Natural killer cell (primary cell): ENCODE results near the gene MTMR4. TPM values are rescaled to one million over a fixed set of nuclear protein-coding genes. Genes with fewer than 3 reads are reported as not detected.

ENCODE experiments used
- ATAC-seq, 3 donors: fragments of 150-1000 bp in 2 of 3; fragments of 200-7000 bp in 1 of 3; cut with Tn5 transposase; 1 replicate in 1 of 3; 2 replicates in 2 of 3; pipeline ENCODE4 v1.10.0; 2021; ENCODE audit warnings: mild to moderate bottlenecking in 2 of 3, moderate library complexity in 2 of 3
- DNase-seq, 2 donors: peaks; one replicate each; pipeline versions ENCODE4 v3.0.0 to v3.0.0-alpha.2; 2013 to 2021; ENCODE audit warnings: mixed read lengths in 1 of 2
- H3K27ac ChIP-seq: one replicate; pipeline ENCODE4 v1.5.1; 2013; ENCODE audit warnings: mild to moderate bottlenecking, low read length
- H3K27me3 ChIP-seq: one replicate; pipeline ENCODE4 v1.6.1; 2013; ENCODE audit warnings: low read length; ENCODE audit not compliant: control insufficient read depth, insufficient read depth
- H3K36me3 ChIP-seq: one replicate; pipeline ENCODE4 v1.6.1; 2013; ENCODE audit warnings: low read length; ENCODE audit not compliant: control insufficient read depth, insufficient read depth
- H3K4me1 ChIP-seq: one replicate; pipeline ENCODE4 v1.6.1; 2013; ENCODE audit warnings: low read length; ENCODE audit not compliant: control insufficient read depth, insufficient read depth
- H3K4me3 ChIP-seq: one replicate; pipeline ENCODE4 v1.5.1; 2013; ENCODE audit warnings: low read length
- H3K9me3 ChIP-seq: one replicate; pipeline ENCODE4 v1.6.1; 2013; ENCODE audit warnings: low read length; ENCODE audit not compliant: control insufficient read depth, insufficient read depth
- H3K27ac Mint-ChIP-seq, 2 donors: one replicate each; pipeline ENCODE4 v1.8.0; 2022; ENCODE audit warnings: mild to moderate bottlenecking in 2 of 2, mixed read lengths in 2 of 2, moderate library complexity in 1 of 2
- H3K27me3 Mint-ChIP-seq, 2 donors: one replicate each; pipeline ENCODE4 v1.8.0; 2022; ENCODE audit warnings: low read depth in 2 of 2, mixed read lengths in 2 of 2
- H3K36me3 Mint-ChIP-seq: one replicate; pipeline ENCODE4 v1.8.0; 2022; ENCODE audit warnings: mixed read lengths
- H3K4me1 Mint-ChIP-seq, 2 donors: one replicate each; pipeline ENCODE4 v1.8.0; 2022; ENCODE audit warnings: mixed read lengths in 2 of 2
- H3K4me3 Mint-ChIP-seq: one replicate; pipeline ENCODE4 v1.8.0; 2022; ENCODE audit warnings: mild to moderate bottlenecking, moderate library complexity, mixed read lengths
- H3K9me3 Mint-ChIP-seq, 2 donors: one replicate each; pipeline ENCODE4 v1.8.0; 2022; ENCODE audit warnings: mixed read lengths in 2 of 2
- WGBS: methylation state at CpG from one replicate; pipeline ENCODE4 v1.1.7; 2013; ENCODE audit warnings: missing lambda C conversion rate; ENCODE audit not compliant: insufficient coverage; 5-methylcytosine and 5-hydroxymethylcytosine counted together
- intact Hi-C: fragments of 100-400 bp; cut with micrococcal nuclease; formaldehyde crosslinking; loops from one replicate; pipeline ENCODE4 v1.14.2; 2022
- total RNA-seq, 4 donors: library from RNA; stranded (reverse); fragments of 120-200 nt in 1 of 4; gene quantifications; one replicate each; pipeline versions ENCODE4 v1.2.3 to v1.2.4, GENCODE V29; 2013 to 2022
- TF ChIP-seq, protein P1 (sequence below): fragments of 200-600 bp; IDR thresholded peaks from one replicate; pipeline ENCODE4 v1.8.0; 2022; ENCODE audit warnings: antibody characterized with exemption

MTMR4 gene
- total RNA-seq, 3 donors from 2014 or later (not counting 1 experiment from before 2014, with no cell fraction given): 28.4 to 43.4 (median 39.7) TPM

DNA sequence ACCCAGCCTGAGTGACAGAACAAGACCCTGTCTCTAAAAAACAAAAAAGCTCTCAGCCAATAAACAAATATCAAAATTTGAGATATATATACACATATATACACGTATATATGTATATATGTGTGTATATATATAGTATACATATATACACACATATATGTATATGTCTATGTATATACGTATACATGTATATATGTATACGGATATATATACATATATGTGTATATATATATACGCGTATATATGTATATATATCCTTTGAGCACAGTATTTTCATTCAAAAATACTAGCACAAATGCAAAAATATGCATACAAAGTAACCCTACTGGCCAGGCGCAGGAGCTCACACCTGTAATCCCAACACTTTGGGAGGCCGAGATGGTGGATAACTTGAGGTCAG is 13.0 kb downstream of the MTMR4 start:
- Mint-ChIP-seq H3K36me3 (peaks cover 6% of the 10 kb centered on the region), H3K4me3 (no peak overlapping the region)
- DNase-seq: no peak

DNA sequence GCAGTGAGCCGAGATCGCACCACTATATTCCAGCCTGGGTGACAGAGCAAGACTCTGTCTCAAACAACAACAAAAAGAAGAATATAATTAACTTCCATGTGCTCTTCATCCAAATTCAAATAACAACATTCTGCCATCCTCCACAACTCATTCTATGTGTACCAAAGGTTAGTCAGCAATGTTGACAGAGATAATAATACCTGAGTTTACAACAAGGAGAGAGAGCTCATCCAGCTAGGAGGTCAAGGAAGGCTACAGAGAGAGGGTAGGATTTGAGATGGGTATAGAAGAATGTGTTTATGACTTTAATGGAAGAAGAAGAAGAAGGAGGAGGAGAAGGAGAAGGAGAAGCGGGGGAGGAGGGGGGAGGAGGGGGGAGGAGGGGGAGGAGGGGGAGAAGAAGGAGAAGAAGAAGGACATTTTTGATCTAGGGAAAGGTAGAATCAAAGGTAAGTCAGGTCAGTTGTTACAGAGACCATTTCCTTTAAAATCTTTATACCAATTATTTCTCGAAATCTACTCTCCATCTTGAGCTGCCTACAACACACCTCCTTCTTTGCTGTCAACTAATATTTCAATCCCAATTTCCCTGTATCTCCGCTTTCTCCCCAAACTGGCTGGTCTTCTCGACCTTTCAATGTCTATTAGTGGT is 16.1 kb downstream of the MTMR4 start:
- intact Hi-C loops: no loop called here
- H3K9me3 ChIP-seq: no peaks in the 10 kb centered on the region
- Mint-ChIP-seq H3K4me3 (no peak overlapping the region), H3K36me3 (peaks cover 8% of the 10 kb centered on the region), H3K27me3 (no peaks in the 10 kb centered on the region), H3K4me1 (peaks cover 0 to 4% of the 10 kb centered on the region in 2 donors), H3K27ac (no peak overlapping the region), H3K9me3 (no peaks in the 10 kb centered on the region)
- DNase-seq: no peak
- peaks cover 67% of the 10 kb centered on the region for H3K36me3 ChIP-seq
- WGBS: 96% methylated on average over 5 of the region's 6 CpGs
- H3K27me3 ChIP-seq: no peaks in the 10 kb centered on the region
- no peak for ATAC-seq
- no peak overlapping the region for H3K4me3 ChIP-seq
- TF ChIP-seq, protein P1, sequence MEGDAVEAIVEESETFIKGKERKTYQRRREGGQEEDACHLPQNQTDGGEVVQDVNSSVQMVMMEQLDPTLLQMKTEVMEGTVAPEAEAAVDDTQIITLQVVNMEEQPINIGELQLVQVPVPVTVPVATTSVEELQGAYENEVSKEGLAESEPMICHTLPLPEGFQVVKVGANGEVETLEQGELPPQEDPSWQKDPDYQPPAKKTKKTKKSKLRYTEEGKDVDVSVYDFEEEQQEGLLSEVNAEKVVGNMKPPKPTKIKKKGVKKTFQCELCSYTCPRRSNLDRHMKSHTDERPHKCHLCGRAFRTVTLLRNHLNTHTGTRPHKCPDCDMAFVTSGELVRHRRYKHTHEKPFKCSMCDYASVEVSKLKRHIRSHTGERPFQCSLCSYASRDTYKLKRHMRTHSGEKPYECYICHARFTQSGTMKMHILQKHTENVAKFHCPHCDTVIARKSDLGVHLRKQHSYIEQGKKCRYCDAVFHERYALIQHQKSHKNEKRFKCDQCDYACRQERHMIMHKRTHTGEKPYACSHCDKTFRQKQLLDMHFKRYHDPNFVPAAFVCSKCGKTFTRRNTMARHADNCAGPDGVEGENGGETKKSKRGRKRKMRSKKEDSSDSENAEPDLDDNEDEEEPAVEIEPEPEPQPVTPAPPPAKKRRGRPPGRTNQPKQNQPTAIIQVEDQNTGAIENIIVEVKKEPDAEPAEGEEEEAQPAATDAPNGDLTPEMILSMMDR: no peak
- H3K4me1 ChIP-seq: no peaks in the 10 kb centered on the region
- no peak overlapping the region for H3K27ac ChIP-seq

More for the DNA sequence above, 13.0 kb downstream of the MTMR4 start:
- H3K9me3 ChIP-seq: no peaks in the 10 kb centered on the region
- WGBS: 100% methylated on average over 2 of the region's 7 CpGs
- H3K27me3 ChIP-seq: no peaks in the 10 kb centered on the region
- H3K9me3 Mint-ChIP-seq: no peaks in the 10 kb centered on the region
- intact Hi-C loops: no loop called here
- H3K27ac Mint-ChIP-seq: no peak overlapping the region
- H3K4me1 Mint-ChIP-seq: peaks cover 0 to 4% of the 10 kb centered on the region in 2 donors
- no peaks in the 10 kb centered on the region for H3K27me3 Mint-ChIP-seq
- peaks cover 11% of the 10 kb centered on the region for H3K4me1 ChIP-seq
- H3K4me3 ChIP-seq: no peak overlapping the region
- TF ChIP-seq, protein P1: no peak
- H3K27ac ChIP-seq: no peak overlapping the region
- peaks cover 64% of the 10 kb centered on the region for H3K36me3 ChIP-seq
- ATAC-seq: no peak

DNA sequence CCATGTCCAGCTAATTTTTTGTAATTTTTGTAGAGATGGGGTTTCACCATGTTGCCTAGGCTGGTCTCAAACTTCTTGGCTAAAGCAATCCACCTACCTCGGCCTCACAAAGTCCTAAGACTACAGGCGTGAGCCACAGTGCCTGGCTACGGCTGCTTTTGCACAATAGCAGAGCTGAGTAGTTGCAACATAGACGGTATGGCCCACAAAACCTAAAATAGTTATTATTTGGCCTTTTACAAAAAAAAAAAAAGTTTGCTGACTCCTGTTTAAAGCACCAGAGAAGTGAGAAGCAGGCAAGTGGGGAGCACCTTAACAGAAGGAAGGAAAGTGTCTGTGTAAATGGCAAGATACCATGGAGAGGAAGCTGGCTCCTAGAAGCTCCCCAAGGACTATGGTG is 20.9 kb downstream of the MTMR4 start:
- Mint-ChIP-seq H3K27ac (no peak overlapping the region), H3K36me3 (peaks cover 16% of the 10 kb centered on the region), H3K9me3 (no peaks in the 10 kb centered on the region), H3K4me1 (no peaks in the 10 kb centered on the region), H3K27me3 (no peaks in the 10 kb centered on the region), H3K4me3 (no peak overlapping the region)
- peaks cover 63% of the 10 kb centered on the region for H3K36me3 ChIP-seq
- no peak overlapping the region for H3K27ac ChIP-seq
- no peak for DNase-seq
- intact Hi-C loops: no loop called here
- 98% methylated on average over 4 of the region's 4 CpGs for WGBS
- no peaks in the 10 kb centered on the region for H3K9me3 ChIP-seq
- no peak overlapping the region for H3K4me3 ChIP-seq
- TF ChIP-seq, protein P1: no peak
- ATAC-seq: no peak
- no peaks in the 10 kb centered on the region for H3K27me3 ChIP-seq
- no peaks in the 10 kb centered on the region for H3K4me1 ChIP-seq
